BE2C (cell line): ENCODE measurements around the gene PRKCB.

Experiments used
- DNase-seq: peaks from one replicate; pipeline ENCODE4 v3.0.0-alpha.2; 2020
- H3K27me3 ChIP-seq: fragments of 250-450 bp; sonication (Bioruptor Pico); 2 replicates; pipeline ENCODE4 v1.5.1; 2020; ENCODE audit warnings: mild to moderate bottlenecking
- H3K36me3 ChIP-seq: fragments of 250-450 bp; sonication (Bioruptor Pico); 2 replicates; pipeline ENCODE4 v1.5.1; 2020; ENCODE audit warnings: mild to moderate bottlenecking
- H3K4me1 ChIP-seq: fragments of 250-450 bp; sonication (Bioruptor Pico); 2 replicates; pipeline ENCODE4 v1.5.1; 2020
- H3K4me3 ChIP-seq: 2 replicates; pipeline ENCODE4 v1.5.1; 2011; ENCODE audit warnings: low read depth, low read length
- H3K9me3 ChIP-seq: fragments of 250-450 bp; sonication (Bioruptor Pico); 2 replicates; pipeline ENCODE4 v1.5.1; 2020
- CTCF ChIP-seq: IDR thresholded peaks from 2 replicates; pipeline ENCODE4 v1.5.1; 2012; ENCODE audit warnings: mild to moderate bottlenecking, low read depth, low read length

Gene PRKCB

GRCh38 chr16:24138575-24138974 is 302.8 kb downstream of the PRKCB start:
- TF ChIP-seq CTCF = no peak
- Histone ChIP-seq H3K36me3 (no peaks in the 10 kb centered on the region), H3K9me3 (no peaks in the 10 kb centered on the region)

GRCh38 chr16:24139282-24139681 is 303.5 kb downstream of the PRKCB start:
- H3K4me1 ChIP-seq = no peaks in the 10 kb centered on the region
- no peaks in the 10 kb centered on the region for H3K9me3 ChIP-seq
- no peaks in the 10 kb centered on the region for H3K36me3 ChIP-seq
- H3K4me3 ChIP-seq = no peak overlapping the region
- no peak for TF ChIP-seq CTCF
- no peak for DNase-seq
- H3K27me3 ChIP-seq = no peaks in the 10 kb centered on the region

More at GRCh38 chr16:24138575-24138974, 302.8 kb downstream of the PRKCB start:
- Histone ChIP-seq H3K4me1 (no peaks in the 10 kb centered on the region), H3K27me3 (no peaks in the 10 kb centered on the region), H3K4me3 (no peak overlapping the region)
- no peak for DNase-seq

- no peaks in the 10 kb centered on the region for H3K36me3 ChIP-seq
- TF ChIP-seq CTCF = no peak
These were observed 304.9 kb downstream of the PRKCB start for GRCh38 chr16:24140730-24141129.

GRCh38 chr16:24141466-24141865 is 305.7 kb downstream of the PRKCB start:
- Histone ChIP-seq H3K4me1 (no peaks in the 10 kb centered on the region), H3K36me3 (no peaks in the 10 kb centered on the region), H3K4me3 (no peak overlapping the region), H3K9me3 (no peaks in the 10 kb centered on the region), H3K27me3 (no peaks in the 10 kb centered on the region)
- no peak for TF ChIP-seq CTCF
- no peak for DNase-seq

More at GRCh38 chr16:24140730-24141129, 304.9 kb downstream of the PRKCB start:
- no peaks in the 10 kb centered on the region for H3K9me3 ChIP-seq
- H3K27me3 ChIP-seq = no peaks in the 10 kb centered on the region
- H3K4me1 ChIP-seq = no peaks in the 10 kb centered on the region
- H3K4me3 ChIP-seq = no peak overlapping the region
- no peak for DNase-seq

- no peaks in the 10 kb centered on the region for H3K4me1 ChIP-seq
These were observed 306.1 kb downstream of the PRKCB start for GRCh38 chr16:24141917-24142316.

GRCh38 chr16:24145927-24146326 is 310.1 kb downstream of the PRKCB start:
- TF ChIP-seq CTCF = no peak
- Histone ChIP-seq H3K4me1 (no peaks in the 10 kb centered on the region), H3K9me3 (no peaks in the 10 kb centered on the region), H3K27me3 (no peaks in the 10 kb centered on the region), H3K36me3 (no peaks in the 10 kb centered on the region), H3K4me3 (no peak overlapping the region)
- DNase-seq = no peak

More at GRCh38 chr16:24141917-24142316, 306.1 kb downstream of the PRKCB start:
- DNase-seq = no peak
- Histone ChIP-seq H3K27me3 (no peaks in the 10 kb centered on the region), H3K9me3 (no peaks in the 10 kb centered on the region), H3K4me3 (no peak overlapping the region), H3K36me3 (no peaks in the 10 kb centered on the region)
- no peak for TF ChIP-seq CTCF
